Neural progenitor cell (in vitro differentiated cells): ENCODE results near the gene MGRN1. TPM values are rescaled to one million over a fixed set of nuclear protein-coding genes. Genes with fewer than 3 reads are reported as not detected.

ENCODE experiments used
- DNase-seq: peaks from one replicate; pipeline ENCODE4 v3.0.0-alpha.2; 2016; ENCODE audit warnings: low spot score
- H2AFZ ChIP-seq: fragments of 200-600 bp; sonication (generic); replicated peaks from 2 replicates; pipeline ENCODE4 v1.6.1; 2016; ENCODE audit warnings: antibody characterized with exemption
- H3F3A ChIP-seq: fragments of 200-600 bp; sonication (generic); 2 replicates; pipeline ENCODE4 v1.6.1; 2016; ENCODE audit warnings: antibody characterized with exemption, low read depth
- H3K27ac ChIP-seq: fragments of 200-600 bp; sonication (generic); 2 replicates; pipeline ENCODE4 v1.5.1; 2016; ENCODE audit warnings: mild to moderate bottlenecking
- H3K27me3 ChIP-seq: fragments of 200-600 bp; sonication (generic); 2 replicates; pipeline ENCODE4 v1.6.1; 2016; ENCODE audit warnings: mild to moderate bottlenecking, moderate library complexity
- H3K36me3 ChIP-seq: fragments of 200-600 bp; sonication (generic); 2 replicates; pipeline ENCODE4 v1.5.1; 2016
- H3K4me1 ChIP-seq: fragments of 200-600 bp; sonication (generic); 2 replicates; pipeline ENCODE4 v1.6.1; 2016; ENCODE audit warnings: mixed run types
- H3K4me2 ChIP-seq: fragments of 200-600 bp; sonication (generic); 2 replicates; pipeline ENCODE4 v1.6.1; 2016
- H3K4me3 ChIP-seq: fragments of 200-600 bp; sonication (generic); 2 replicates; pipeline ENCODE4 v1.5.1; 2016
- H3K79me2 ChIP-seq: fragments of 200-600 bp; sonication (generic); 2 replicates; pipeline ENCODE4 v1.6.1; 2016; ENCODE audit warnings: low read depth
- H3K9ac ChIP-seq: fragments of 200-600 bp; sonication (generic); 2 replicates; pipeline ENCODE4 v1.6.1; 2016
- H3K9me3 ChIP-seq: fragments of 200-600 bp; sonication (generic); 2 replicates; pipeline ENCODE4 v1.5.1; 2016; ENCODE audit warnings: low read depth
- H4K20me1 ChIP-seq: fragments of 200-600 bp; sonication (generic); 2 replicates; pipeline ENCODE4 v1.6.1; 2016; ENCODE audit warnings: low read depth
- H3K27ac Mint-ChIP-seq: 3 replicates; pipeline ENCODE4 v1.8.0; 2021; ENCODE audit warnings: mixed read lengths
- H3K27me3 Mint-ChIP-seq: 2 replicates; pipeline ENCODE4 v1.8.0; 2022; ENCODE audit warnings: low read depth, mild to moderate bottlenecking, inconsistent platforms, moderate library complexity, mixed read lengths; ENCODE audit not compliant: insufficient read depth
- H3K36me3 Mint-ChIP-seq: 3 replicates; pipeline ENCODE4 v1.8.0; 2021; ENCODE audit warnings: mixed read lengths
- H3K4me1 Mint-ChIP-seq: 3 replicates; pipeline ENCODE4 v1.8.0; 2021; ENCODE audit warnings: mixed read lengths
- H3K4me3 Mint-ChIP-seq: 3 replicates; pipeline ENCODE4 v1.8.0; 2021; ENCODE audit warnings: mild to moderate bottlenecking, moderate library complexity, mixed read lengths
- H3K9me3 Mint-ChIP-seq: 3 replicates; pipeline ENCODE4 v1.8.0; 2020; ENCODE audit warnings: mixed read lengths
- EZH2 ChIP-seq: fragments of 200-600 bp; sonication (generic); IDR thresholded peaks from 2 replicates; pipeline ENCODE4 v1.6.1; 2017; ENCODE audit warnings: antibody characterized with exemption, mild to moderate bottlenecking, moderate library complexity
- EZH2phosphoT487 ChIP-seq: fragments of 200-600 bp; sonication (generic); IDR thresholded peaks from 2 replicates; pipeline ENCODE4 v1.6.1; 2017; ENCODE audit warnings: antibody characterized with exemption
- total RNA-seq: library from RNA; depleted of rRNA; stranded (reverse); fragments of >200 nt; gene quantifications from 2 replicates; pipeline ENCODE4 v1.2.3, GENCODE V29; 2015; ENCODE audit warnings: low replicate concordance
- TF ChIP-seq, protein P1 (sequence below): fragments of 200-600 bp; sonication (generic); IDR thresholded peaks from 2 replicates; pipeline ENCODE4 v1.5.1; 2017; ENCODE audit warnings: antibody characterized with exemption, mild to moderate bottlenecking

MGRN1 gene
- total RNA-seq, 1 donor from 2014 or later: 17.5 TPM

DNA sequence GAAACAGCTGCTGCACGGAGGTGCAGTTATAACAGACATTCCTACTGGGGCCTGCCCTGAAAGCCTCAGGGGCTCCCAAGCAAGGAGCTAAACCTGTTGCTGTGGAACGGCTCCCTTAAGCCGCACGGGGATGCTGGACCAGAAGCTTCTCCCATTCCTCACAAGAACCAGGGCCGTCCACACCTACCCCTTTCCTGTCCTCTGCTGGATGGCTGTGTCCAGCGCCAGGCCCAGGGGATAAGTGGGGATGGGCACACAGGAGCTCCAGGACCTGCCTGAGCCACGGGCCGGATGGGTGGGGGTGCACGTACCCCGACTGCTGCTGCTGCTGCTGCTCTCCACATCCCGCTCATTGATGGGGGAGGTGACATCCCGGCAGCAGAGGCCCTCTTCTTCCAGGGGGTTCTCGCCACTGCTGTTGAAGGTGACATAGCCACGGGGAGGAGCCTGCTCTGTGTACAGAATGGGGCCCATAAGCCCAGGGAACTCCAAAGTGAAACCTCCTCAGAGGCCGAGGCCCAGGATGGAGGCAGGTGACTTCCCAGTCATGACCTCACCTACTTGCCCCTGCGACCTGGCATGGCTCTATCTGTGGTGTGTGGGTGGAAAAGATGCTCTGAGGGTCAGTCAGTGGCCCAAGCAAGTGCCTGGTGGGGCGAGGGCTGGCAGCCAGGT lies 77.3 kb downstream of the MGRN1 start:
- H3K36me3 Mint-ChIP-seq: peaks cover 16% of the 10 kb centered on the region
- H3K27me3 Mint-ChIP-seq: no peaks in the 10 kb centered on the region
- H3K79me2 ChIP-seq: no peaks in the 10 kb centered on the region
- H3K9me3 ChIP-seq: no peaks in the 10 kb centered on the region
- no peak overlapping the region for H3K27ac ChIP-seq
- no peak overlapping the region for H3K4me3 ChIP-seq
- no peaks in the 10 kb centered on the region for H4K20me1 ChIP-seq
- H3K36me3 ChIP-seq: no peaks in the 10 kb centered on the region
- H3K4me2 ChIP-seq: no peak overlapping the region
- no peak overlapping the region for H3K9ac ChIP-seq
- no peaks in the 10 kb centered on the region for H3K27me3 ChIP-seq
- no peak for DNase-seq
- H3F3A ChIP-seq: no peaks in the 10 kb centered on the region
- no peaks in the 10 kb centered on the region for H3K4me1 Mint-ChIP-seq
- H3K4me1 ChIP-seq: no peaks in the 10 kb centered on the region
- no peak for TF ChIP-seq EZH2phosphoT487
- TF ChIP-seq EZH2: no peak
- TF ChIP-seq, protein P1, sequence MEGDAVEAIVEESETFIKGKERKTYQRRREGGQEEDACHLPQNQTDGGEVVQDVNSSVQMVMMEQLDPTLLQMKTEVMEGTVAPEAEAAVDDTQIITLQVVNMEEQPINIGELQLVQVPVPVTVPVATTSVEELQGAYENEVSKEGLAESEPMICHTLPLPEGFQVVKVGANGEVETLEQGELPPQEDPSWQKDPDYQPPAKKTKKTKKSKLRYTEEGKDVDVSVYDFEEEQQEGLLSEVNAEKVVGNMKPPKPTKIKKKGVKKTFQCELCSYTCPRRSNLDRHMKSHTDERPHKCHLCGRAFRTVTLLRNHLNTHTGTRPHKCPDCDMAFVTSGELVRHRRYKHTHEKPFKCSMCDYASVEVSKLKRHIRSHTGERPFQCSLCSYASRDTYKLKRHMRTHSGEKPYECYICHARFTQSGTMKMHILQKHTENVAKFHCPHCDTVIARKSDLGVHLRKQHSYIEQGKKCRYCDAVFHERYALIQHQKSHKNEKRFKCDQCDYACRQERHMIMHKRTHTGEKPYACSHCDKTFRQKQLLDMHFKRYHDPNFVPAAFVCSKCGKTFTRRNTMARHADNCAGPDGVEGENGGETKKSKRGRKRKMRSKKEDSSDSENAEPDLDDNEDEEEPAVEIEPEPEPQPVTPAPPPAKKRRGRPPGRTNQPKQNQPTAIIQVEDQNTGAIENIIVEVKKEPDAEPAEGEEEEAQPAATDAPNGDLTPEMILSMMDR: no peak
- peak overlapping the region; percentile 41 for H3K4me3 Mint-ChIP-seq
- H3K9me3 Mint-ChIP-seq: no peaks in the 10 kb centered on the region
- no peak overlapping the region for H3K27ac Mint-ChIP-seq
- H2AFZ ChIP-seq: no peak overlapping the region

DNA sequence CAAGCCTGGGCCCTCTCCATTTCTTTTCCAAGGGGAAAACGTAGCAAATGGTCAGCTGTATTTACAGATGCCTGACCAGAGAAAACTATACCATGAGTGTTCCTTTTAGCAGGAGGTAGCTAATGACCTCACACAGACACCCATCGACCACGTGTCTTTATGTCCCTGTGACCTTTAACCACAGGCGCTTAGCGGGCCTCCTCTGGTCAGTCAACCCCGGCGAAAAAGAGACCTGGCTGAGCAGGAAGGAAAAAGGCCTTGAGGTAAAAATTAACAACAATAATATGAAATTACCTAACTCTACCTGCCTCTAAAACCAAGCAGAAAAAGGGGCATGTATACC lies 77.8 kb downstream of the MGRN1 start:
- H4K20me1 ChIP-seq: no peaks in the 10 kb centered on the region
- H3K4me3 Mint-ChIP-seq: peak overlapping the region; percentile 41
- H3K4me1 Mint-ChIP-seq: no peaks in the 10 kb centered on the region
- TF ChIP-seq, protein P1: no peak
- no peak for TF ChIP-seq EZH2
- TF ChIP-seq EZH2phosphoT487: no peak
- no peak overlapping the region for H3K27ac Mint-ChIP-seq
- H3K4me1 ChIP-seq: no peaks in the 10 kb centered on the region
- H3K4me2 ChIP-seq: no peak overlapping the region
- peaks cover under 1% of the 10 kb centered on the region for H3K36me3 ChIP-seq
- H3K9me3 ChIP-seq: no peaks in the 10 kb centered on the region
- H3K4me3 ChIP-seq: no peak overlapping the region
- H3K27ac ChIP-seq: no peak overlapping the region
- H3K9ac ChIP-seq: no peak overlapping the region
- no peaks in the 10 kb centered on the region for H3K79me2 ChIP-seq
- no peaks in the 10 kb centered on the region for H3K27me3 ChIP-seq
- no peaks in the 10 kb centered on the region for H3F3A ChIP-seq
- no peaks in the 10 kb centered on the region for H3K27me3 Mint-ChIP-seq
- no peak for DNase-seq
- H3K9me3 Mint-ChIP-seq: no peaks in the 10 kb centered on the region
- H3K36me3 Mint-ChIP-seq: peaks cover 17% of the 10 kb centered on the region
- H2AFZ ChIP-seq: no peak overlapping the region

DNA sequence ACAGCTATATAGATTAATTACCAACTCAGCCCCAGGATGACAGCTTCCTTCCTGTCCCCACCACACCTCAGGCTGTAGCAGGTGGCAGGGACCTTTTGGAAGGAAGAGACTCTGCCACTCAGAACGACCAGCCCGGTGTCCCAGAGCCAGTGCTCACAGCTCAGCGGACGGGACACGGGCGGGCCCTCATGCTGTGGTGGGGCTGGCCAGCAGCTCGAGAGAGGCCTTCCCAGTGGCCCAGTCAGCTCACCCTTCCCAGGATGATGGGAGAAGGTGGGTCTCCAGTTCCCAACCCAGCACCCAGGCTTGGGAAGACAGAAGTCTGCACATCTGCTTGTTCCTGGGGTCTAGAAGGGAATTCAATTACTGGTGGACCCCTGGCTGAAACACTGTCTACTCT lies 79.3 kb downstream of the MGRN1 start:
- no peak overlapping the region for H3K9ac ChIP-seq
- no peak overlapping the region for H2AFZ ChIP-seq
- DNase-seq: no peak
- H3K27me3 ChIP-seq: no peaks in the 10 kb centered on the region
- H3K4me3 Mint-ChIP-seq: no peak overlapping the region
- H3K36me3 ChIP-seq: peaks cover 2% of the 10 kb centered on the region
- no peaks in the 10 kb centered on the region for H3F3A ChIP-seq
- no peaks in the 10 kb centered on the region for H3K9me3 Mint-ChIP-seq
- peaks cover 17% of the 10 kb centered on the region for H3K36me3 Mint-ChIP-seq
- H3K4me2 ChIP-seq: no peak overlapping the region
- no peaks in the 10 kb centered on the region for H3K27me3 Mint-ChIP-seq
- H3K9me3 ChIP-seq: no peaks in the 10 kb centered on the region
- H3K4me1 ChIP-seq: no peaks in the 10 kb centered on the region
- H3K27ac ChIP-seq: no peak overlapping the region
- H3K4me1 Mint-ChIP-seq: no peaks in the 10 kb centered on the region
- TF ChIP-seq EZH2 (no peak), EZH2phosphoT487 (no peak)
- TF ChIP-seq, protein P1: no peak
- no peaks in the 10 kb centered on the region for H4K20me1 ChIP-seq
- H3K79me2 ChIP-seq: no peaks in the 10 kb centered on the region
- no peak overlapping the region for H3K27ac Mint-ChIP-seq
- H3K4me3 ChIP-seq: no peak overlapping the region
